ENCODE measurements around the gene HACD2.

- TF ChIP-seq, protein P1, sequence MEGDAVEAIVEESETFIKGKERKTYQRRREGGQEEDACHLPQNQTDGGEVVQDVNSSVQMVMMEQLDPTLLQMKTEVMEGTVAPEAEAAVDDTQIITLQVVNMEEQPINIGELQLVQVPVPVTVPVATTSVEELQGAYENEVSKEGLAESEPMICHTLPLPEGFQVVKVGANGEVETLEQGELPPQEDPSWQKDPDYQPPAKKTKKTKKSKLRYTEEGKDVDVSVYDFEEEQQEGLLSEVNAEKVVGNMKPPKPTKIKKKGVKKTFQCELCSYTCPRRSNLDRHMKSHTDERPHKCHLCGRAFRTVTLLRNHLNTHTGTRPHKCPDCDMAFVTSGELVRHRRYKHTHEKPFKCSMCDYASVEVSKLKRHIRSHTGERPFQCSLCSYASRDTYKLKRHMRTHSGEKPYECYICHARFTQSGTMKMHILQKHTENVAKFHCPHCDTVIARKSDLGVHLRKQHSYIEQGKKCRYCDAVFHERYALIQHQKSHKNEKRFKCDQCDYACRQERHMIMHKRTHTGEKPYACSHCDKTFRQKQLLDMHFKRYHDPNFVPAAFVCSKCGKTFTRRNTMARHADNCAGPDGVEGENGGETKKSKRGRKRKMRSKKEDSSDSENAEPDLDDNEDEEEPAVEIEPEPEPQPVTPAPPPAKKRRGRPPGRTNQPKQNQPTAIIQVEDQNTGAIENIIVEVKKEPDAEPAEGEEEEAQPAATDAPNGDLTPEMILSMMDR (IDR thresholded peaks at IDR 0.05), result no peak
- TF ChIP-seq POLR2A (IDR thresholded peaks at IDR 0.05), result no peak
Measured at GRCh38 chr3:123451186-123451585, 133.7 kb downstream of the HACD2 start.

Data from testis (tissue), 2 donors.